NCI-H526 treated with DMSO at 0.1 percent for 48 hours (cell line): ENCODE data around the gene GASK1B.

Experiments used
- DNase-seq: peaks from one replicate; lab custom pipeline; 2025; lab: John Stamatoyannopoulos, UW

Gene GASK1B

GRCh38 chr4:158172261-158173258, at the start of gene GASK1B:
TSS of gene GASK1B (minus strand) at chr4:158173025. CDS start at chr4:158171375, 1,650 bp downstream.
- peak; percentile 29 for DNase-seq

GRCh38 chr4:158219623-158220022, 46.8 kb upstream of the GASK1B start:
- no peak for DNase-seq

GRCh38 chr4:158217763-158218162, 44.9 kb upstream of the GASK1B start:
- DNase-seq: no peak

- DNase-seq: no peak
These were observed 42.0 kb upstream of the GASK1B start for GRCh38 chr4:158214856-158215255.

- DNase-seq: no peak
These were observed 40.6 kb upstream of the GASK1B start for GRCh38 chr4:158213466-158213865.

- DNase-seq: no peak
These were observed 38.4 kb upstream of the GASK1B start for GRCh38 chr4:158211222-158211621.

GRCh38 chr4:158209825-158210807, 37.3 kb upstream of the GASK1B start, which contains the start of gene TMEM144:
TSS of gene TMEM144 (plus strand) at chr4:158210486. CDS start at chr4:158212668, 2,182 bp downstream.
- peak; percentile 56 for DNase-seq

GRCh38 chr4:158208963-158209640, 36.3 kb upstream of the GASK1B start:
- DNase-seq: no peak

GRCh38 chr4:158203929-158204328, 31.1 kb upstream of the GASK1B start:
- no peak for DNase-seq

GRCh38 chr4:158203436-158203835, 30.6 kb upstream of the GASK1B start:
- no peak for DNase-seq

GRCh38 chr4:158202481-158202880, 29.7 kb upstream of the GASK1B start:
- no peak for DNase-seq

GRCh38 chr4:158201876-158202275, 29.1 kb upstream of the GASK1B start:
- DNase-seq: no peak

- no peak for DNase-seq
These were observed 28.5 kb upstream of the GASK1B start for GRCh38 chr4:158201322-158201721.

GRCh38 chr4:158200214-158200613, 27.4 kb upstream of the GASK1B start:
- DNase-seq: no peak

- DNase-seq: no peak
These were observed 24.5 kb upstream of the GASK1B start for GRCh38 chr4:158197194-158197776.

- DNase-seq: no peak
These were observed 22.5 kb upstream of the GASK1B start for GRCh38 chr4:158195297-158195696.

- DNase-seq: no peak
These were observed 20.4 kb upstream of the GASK1B start for GRCh38 chr4:158193171-158193749.

- no peak for DNase-seq
These were observed 19.8 kb upstream of the GASK1B start for GRCh38 chr4:158192439-158193158.

- no peak for DNase-seq
These were observed 17.9 kb upstream of the GASK1B start for GRCh38 chr4:158190718-158191117.

GRCh38 chr4:158189422-158189821, 16.6 kb upstream of the GASK1B start:
- no peak for DNase-seq
